ENCODE measurements around the gene DNAAF1. TPM values are rescaled to one million over a fixed set of nuclear protein-coding genes. Genes with fewer than 3 reads are reported as not detected.

Gene DNAAF1
- total RNA-seq, 1 donor: under 0.01 TPM

Other genes with a start within 250 kb of the DNAAF1 start
- gene MLYCD, start 246.2 kb upstream of the DNAAF1 start, total RNA-seq: 7.8 TPM
- 0.81 TPM for gene OSGIN1, start 192.1 kb upstream of the DNAAF1 start, total RNA-seq
- not detected for gene NECAB2, start 177.1 kb upstream of the DNAAF1 start, total RNA-seq
- gene SLC38A8, start 102.5 kb upstream of the DNAAF1 start, total RNA-seq: not detected
- 52.8 TPM for gene MBTPS1, start 28.4 kb upstream of the DNAAF1 start, total RNA-seq
- gene HSDL1, start 131 bp upstream of the DNAAF1 start, total RNA-seq: 9.4 TPM
- 45.5 TPM for gene TAF1C, start 41.7 kb downstream of the DNAAF1 start, total RNA-seq
- not detected for gene ADAD2, start 45.8 kb downstream of the DNAAF1 start, total RNA-seq
- gene KCNG4, start 94.7 kb downstream of the DNAAF1 start, total RNA-seq: not detected
- 2.4 TPM for gene WFDC1, start 149.6 kb downstream of the DNAAF1 start, total RNA-seq
- under 0.01 TPM for gene ATP2C2, start 223.2 kb downstream of the DNAAF1 start, total RNA-seq

Data from hematopoietic multipotent progenitor cell (in vitro differentiated cells).